Measurements from ENCODE around the gene H2AZ2.

DNA sequence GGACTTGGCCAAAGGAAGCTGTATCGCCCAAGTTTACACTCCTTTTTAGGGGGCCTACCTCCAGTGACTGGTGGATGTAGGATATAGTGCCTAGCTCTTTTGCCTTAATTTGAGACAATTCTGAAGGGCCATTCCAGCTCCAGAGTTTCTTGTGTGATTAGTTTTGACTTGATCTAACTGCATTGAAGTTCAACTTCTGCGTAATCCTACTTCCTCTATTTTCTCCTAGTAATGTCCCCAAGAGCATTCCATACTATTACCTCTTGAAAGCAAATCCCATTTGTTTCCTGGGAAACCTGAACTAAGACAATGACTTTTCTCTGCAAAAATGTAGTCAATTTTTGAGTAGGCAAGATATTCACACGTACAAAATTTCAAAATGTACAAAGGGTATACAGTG is 4.7 kb upstream of the H2AZ2 start:
- TF ChIP-seq POLR2AphosphoS5 (IDR thresholded peaks at IDR 0.05; ENCODE audit: low read depth, low read length) (no peak), TAF1 (IDR thresholded peaks at IDR 0.05; ENCODE audit: borderline replicate concordance, insufficient read depth, low read length) (no peak), SIN3A (IDR thresholded peaks at IDR 0.05; ENCODE audit: borderline replicate concordance, insufficient read depth, low read length) (no peak)
- TF ChIP-seq, protein P1, sequence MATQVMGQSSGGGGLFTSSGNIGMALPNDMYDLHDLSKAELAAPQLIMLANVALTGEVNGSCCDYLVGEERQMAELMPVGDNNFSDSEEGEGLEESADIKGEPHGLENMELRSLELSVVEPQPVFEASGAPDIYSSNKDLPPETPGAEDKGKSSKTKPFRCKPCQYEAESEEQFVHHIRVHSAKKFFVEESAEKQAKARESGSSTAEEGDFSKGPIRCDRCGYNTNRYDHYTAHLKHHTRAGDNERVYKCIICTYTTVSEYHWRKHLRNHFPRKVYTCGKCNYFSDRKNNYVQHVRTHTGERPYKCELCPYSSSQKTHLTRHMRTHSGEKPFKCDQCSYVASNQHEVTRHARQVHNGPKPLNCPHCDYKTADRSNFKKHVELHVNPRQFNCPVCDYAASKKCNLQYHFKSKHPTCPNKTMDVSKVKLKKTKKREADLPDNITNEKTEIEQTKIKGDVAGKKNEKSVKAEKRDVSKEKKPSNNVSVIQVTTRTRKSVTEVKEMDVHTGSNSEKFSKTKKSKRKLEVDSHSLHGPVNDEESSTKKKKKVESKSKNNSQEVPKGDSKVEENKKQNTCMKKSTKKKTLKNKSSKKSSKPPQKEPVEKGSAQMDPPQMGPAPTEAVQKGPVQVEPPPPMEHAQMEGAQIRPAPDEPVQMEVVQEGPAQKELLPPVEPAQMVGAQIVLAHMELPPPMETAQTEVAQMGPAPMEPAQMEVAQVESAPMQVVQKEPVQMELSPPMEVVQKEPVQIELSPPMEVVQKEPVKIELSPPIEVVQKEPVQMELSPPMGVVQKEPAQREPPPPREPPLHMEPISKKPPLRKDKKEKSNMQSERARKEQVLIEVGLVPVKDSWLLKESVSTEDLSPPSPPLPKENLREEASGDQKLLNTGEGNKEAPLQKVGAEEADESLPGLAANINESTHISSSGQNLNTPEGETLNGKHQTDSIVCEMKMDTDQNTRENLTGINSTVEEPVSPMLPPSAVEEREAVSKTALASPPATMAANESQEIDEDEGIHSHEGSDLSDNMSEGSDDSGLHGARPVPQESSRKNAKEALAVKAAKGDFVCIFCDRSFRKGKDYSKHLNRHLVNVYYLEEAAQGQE (IDR thresholded peaks at IDR 0.05; ENCODE audit: insufficient read depth in 1 of 2, low read depth in 2 of 2, low read length in 2 of 2), result no peak

Data from PFSK-1 (cell line).